ENCODE measurements around the gene RAPGEF3.

Gene RAPGEF3

DNA sequence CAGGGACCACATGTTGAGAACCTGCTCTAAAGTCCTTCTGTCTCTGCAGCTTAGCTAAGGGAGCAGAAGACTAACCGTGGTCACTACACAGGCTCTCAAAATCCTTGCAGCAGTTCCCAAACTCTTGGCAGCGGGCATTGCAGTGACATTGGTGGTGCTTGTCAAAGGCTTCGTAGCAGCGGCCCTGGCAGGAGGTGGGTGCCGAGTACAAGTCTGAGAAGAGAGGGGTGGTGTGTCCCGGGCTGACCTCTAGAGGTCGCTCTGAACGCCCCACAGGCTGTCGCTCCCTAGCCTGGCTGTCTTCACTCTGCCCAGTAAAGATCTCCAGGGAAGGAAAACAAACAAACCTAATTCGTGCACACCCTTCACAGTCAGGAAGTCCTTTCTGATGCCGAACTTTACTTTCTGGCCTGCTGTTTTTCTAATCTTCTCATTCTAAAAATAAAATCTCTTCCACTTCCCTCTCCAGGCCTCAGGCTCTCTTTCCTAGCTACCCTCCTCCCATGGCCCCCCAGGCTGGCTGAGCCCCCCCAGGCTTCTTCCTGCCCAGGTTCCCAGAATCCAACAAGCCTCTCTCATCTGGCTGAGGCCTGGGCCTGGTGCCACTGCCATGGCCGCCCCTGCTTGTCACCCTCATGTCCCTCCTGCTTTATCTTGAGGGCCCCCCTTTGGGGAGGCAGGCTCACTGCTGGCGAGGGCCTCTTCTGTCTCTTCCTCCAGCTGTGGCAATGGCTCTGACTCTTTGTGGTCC is 41.1 kb downstream of the RAPGEF3 start:
- peak in 1 of 2 experiments; percentile 59 for DNase-seq

DNA sequence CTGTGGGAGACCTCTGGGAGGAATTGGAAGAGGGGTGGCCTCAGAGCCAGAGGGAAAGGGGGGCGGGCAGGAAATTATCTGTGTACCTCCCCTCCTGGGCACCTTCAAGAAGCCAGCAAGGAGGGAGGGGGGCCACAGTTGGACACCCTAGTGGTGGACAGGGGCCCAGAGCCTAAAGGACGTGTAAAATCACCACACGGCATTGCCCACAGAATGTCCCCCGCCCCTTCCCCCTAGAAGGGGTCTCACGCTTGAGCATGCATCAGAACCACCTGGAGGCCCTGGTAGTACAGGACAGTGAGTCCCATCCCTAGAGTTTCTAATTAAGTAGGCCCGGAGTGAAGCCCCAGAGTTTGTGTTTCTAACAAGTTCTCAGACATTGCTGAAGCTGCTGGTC is 41.6 kb downstream of the RAPGEF3 start:
- DNase-seq, result no peak

DNA sequence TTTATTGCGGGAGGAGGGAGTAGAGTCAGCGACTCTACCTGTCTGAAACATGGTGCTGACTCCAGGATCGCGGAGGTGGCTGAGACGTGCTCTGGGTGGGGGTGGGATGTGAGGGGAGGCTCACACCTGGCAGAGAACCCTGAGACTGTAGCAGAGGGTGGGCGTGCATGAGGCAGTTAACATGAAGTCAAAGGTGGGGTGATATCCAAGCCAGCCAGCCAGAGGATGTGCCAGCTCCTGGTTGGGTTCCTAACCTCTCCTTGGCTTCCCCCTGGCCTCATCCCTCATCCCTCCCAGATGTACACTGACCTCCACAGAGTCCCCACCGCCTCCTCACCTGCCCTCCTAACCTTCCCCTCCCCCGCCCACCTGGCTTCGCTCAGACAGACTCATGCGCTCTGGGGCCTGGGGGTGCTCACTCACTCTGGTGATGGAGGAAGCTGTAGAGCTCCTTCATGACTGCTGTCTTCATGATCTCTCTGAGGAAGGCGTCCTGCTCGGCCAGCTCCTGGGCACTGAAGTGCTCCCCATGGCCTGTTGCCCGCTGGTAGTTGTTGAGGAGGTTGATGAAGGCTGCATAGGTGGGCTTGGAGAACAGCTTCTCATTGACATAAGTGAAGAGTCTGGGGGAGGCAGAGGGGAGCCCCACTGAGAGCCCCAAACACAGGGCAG is 42.7 kb downstream of the RAPGEF3 start:
- DNase-seq, result no peak

DNA sequence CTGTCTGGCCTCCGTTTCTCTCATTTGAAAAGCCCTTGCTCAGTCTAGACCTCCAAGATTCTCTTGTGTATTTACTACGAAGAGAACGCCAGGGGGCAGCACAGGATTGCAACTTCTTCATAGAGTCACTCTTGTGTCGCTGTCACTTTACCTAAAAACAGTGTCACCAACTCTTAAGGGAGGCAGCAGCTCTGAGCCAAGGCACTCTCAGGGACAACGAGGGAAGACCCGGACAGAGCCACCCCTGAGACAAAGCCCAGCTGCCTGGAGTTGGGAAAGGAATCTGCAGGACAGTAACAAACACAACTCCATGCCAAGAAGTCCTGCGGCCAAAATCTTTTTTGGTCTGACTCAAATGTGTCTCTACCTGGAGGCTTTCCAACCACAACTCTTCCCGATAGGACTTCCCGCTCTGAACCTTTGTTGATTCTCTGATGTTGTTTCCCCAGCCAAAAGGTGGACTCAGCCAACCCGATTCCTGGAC is 43.2 kb downstream of the RAPGEF3 start:
- peak; percentile 25 to 65 for DNase-seq

DNA sequence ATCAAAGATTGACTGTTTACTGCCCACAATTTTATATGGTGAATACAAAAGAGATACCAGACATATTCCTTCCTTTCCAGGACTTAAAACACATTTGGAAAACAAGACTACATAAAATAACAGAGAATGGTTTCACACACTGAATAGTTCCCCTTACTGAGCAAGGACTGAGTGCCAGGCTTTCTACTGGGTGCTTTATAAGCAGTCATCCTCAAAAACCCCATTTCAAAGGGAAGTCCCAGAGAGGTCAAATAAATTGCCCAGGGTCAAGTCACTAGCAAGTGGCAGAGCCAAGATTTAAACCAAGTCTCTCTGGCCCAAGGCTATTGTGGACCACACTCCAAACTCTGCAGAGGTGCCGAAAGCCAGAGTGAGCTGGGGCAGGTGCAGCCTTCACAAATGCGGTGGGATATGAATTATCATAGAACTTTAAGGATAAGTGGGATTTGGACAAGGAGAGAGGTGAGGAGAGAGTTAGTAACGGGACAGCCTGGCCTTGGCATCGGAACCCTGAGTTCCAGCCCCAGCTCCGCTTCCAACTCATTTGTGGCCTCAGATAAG is 43.8 kb downstream of the RAPGEF3 start:
- no peak for DNase-seq

DNA sequence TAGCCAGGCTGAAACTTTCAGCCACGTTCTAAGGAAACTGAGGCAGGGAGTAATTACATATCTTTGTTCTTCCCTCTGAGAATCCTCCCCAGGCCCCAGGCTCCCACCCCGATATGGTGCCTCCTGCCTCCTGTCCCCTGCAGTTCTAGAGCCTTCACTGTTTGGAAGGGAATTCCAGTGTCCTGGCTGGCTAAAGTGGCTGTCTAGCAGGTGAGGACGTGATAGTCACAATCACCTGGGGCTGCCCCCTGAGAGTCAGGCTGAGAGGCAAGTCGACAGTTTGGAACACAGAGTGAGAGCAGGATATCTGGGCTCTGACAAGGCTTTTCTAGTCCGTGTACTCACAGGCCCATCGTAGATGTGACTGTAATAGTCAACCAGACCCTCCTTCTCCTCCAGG is 46.5 kb downstream of the RAPGEF3 start:
- no peak for DNase-seq

DNA sequence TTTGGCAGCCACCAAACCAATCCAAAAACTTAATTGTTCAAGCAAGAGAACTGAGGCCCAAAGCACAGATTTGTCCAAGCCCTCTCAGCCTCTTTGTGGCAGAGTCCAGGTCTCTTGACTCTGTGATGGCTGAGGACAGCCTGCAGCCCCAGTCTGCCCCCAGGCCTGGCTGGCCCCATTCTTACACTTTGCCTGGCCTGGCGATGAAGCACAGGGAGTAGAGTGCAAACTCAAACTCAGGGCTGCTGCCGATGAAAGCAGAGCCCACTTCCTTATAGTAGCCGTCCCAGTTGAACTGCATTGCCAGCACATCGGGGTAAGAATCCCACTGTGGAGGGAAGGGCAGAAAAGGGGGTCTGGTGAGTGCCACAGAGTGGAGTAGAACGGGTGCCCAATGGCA is 47.2 kb downstream of the RAPGEF3 start:
- DNase-seq, result no peak

DNA sequence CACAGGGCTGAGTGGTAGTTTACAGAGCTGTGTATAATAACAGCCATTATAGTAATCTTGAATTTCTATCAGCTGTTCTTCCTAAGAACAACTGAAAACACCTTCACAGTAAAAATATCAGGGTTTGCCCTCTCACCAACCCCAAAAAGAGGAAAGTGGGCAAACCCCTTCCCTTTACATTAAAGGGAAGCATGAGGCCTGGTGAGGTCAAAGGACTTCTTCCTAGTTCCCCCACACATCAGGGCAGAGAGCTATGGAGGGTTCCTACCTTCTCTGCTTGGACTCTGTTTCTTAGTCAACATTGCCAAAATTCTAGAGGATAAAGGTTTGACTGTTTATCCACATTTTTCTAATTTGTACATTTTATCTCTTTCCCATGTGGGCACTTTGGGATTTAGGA is 48.4 kb downstream of the RAPGEF3 start:
- no peak for DNase-seq

DNA sequence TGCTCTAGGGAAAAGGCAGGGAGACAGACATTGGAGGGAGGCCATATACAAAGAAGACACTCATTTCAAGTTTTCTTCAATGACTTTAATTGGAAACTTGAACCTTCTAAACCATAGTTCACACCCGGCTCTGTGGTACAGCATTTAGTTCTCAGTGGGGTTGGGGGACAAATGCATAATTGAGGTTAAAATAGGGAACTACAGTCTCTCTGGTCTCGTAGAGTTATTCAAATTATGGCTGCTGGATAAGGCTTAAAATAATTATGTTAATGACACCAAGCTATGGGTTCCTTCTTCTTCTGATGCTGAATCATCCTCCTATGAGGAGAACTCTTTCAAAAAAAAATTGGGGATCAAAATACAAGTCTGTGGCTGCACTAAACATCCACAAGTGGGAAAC is 49.0 kb downstream of the RAPGEF3 start:
- DNase-seq, result no peak

DNA sequence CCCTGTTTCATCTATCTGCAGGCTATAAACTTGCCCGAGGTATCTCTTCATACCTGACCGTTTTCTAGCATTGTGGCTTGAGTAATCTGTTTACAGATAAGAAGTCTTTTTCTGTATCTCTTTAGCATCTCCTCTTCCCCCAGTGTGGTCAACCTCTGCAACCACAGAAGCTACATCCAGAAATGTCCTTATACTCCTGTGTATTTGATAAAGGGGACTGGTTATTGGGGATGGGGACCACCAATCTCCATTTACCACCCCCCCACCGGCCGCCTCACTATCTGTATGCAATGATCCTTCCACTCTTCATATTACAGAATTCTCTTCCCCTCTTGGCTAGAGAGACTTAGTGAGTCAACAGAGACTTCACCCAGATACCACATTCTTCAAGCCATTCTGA is 49.4 kb downstream of the RAPGEF3 start:
- no peak for DNase-seq

DNA sequence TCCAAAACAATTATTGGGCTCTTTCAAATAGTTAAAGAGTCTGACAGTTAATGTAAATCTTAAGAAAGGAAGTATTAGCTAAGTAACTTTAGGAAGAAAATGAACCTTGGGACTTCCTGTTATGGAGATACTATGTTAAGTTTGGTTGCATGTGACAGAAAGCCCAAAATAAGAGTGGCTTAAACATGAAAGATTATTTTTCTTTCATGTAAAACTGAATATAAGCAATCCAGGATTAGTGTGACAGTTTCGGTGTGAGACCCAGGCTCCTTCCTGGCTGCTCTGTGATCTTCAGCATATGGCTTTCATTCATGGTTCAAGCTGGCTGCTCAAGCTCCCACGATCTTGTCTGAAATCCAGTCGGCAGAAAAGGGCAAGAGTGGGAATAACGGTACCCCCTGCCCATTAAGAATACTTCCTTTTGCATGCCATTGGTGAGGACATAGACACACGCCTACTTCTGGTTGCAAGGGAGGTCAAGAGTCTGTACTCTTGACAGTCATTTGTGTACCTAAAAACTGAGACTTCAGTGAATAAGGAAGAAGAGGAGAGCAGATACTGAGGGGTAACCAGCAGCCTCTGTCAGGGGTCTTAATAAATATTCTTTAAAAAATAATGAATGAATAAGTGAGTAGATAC is 50.7 kb downstream of the RAPGEF3 start:
- DNase-seq, result no peak

DNA sequence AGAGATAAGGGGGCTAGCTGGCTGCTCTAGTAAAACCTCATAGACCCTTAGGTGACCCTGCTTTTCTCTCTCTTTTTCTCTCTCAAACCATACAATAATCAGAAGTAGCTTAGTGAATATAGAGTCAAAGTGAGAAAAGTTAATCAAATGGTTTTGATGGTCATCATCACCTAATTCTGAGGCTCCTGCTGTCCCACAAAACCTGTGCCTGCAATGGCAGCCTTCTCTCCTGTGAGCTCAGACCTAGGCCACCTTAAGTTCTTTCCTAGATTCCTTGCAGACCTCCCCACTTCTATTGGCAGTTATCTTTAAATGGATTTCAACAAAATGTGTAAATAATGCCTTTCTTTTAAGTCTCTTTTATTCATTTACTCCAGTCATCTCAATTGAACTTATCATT is 51.3 kb downstream of the RAPGEF3 start:
- DNase-seq, result no peak

DNA sequence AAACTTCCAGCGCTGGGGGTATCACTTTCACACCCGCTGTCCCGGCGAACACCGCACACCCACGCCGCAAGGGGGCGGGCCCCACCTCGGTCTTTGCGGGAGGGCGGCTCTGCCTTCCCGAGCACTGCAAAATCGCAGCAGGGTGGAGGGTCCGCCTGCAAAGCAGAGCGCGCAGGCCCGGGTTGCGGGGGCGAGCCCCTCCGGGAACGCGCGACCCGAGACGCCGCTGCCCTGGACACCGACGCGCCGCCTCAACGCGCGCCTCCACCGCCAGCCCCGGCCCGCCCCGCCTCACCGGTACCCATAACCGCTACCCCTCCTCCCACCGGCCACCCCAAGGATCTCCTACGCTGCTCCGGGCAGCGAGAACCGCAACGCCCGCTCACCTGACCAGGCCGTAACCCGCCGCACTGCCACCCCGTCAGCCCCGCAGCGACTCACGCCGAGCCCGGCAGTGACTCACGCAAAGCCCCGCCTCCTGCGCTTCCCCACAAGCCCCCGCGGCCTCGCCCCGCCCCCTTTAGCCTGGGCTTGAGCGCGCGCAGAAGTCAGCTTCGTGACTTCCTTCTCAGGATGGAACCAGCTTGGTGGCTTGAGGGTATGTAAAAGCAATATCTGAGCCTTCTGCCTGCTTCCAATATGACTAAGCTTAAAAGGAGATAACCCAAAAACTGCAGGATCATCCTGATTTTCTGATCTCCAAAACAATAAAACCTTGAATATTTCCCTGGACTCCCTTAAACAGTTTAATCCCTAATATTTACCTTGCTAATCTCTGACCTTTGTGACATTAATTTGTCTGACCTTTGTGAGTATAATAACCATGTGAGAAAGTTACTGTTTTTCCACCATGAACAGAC is 52.9 kb downstream of the RAPGEF3 start, which contains the start of gene RPAP3:
RPAP3 (minus strand) TSS at position 465 of the 860 bp plus-strand sequence. CDS start 3,190 bp downstream, outside the sequence.
- peak; percentile 87 to 90 for DNase-seq

DNA sequence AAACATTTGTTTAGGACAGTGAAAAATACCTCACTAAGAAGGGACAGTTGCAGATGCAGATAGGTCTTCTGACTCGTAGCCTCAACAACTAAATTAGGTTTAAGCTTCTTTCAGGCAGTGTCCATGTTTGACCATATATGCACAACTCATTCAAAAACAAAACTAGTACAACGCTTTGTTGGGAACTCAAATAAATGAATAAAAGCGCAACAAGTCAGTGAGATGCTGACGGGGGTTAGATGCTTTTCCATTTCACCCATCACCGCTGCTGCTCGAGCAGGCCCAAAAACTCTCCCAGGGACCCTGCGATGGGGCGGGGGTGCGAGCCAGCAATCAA is 53.5 kb downstream of the RAPGEF3 start:
- DNase-seq, result no peak

DNA sequence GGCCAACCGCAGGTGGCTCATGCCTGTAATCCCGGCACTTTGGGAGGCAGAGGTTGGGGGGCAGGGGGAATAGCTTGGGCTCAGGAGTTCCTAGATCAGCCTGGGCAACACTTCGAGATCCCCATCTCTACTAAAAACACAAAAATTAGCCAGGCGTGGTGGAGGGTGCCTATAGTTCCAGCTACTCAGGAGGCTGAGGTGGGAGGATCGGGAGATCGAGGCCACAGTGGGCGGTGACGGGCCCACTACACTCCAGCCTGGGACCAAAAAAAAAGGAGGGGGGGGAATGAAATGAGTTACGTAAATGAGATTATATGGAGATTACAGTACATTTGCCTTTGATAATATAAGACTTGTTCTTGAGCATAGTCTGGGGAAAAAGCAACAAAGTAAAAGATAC is 54.0 kb downstream of the RAPGEF3 start:
- no peak for DNase-seq

DNA sequence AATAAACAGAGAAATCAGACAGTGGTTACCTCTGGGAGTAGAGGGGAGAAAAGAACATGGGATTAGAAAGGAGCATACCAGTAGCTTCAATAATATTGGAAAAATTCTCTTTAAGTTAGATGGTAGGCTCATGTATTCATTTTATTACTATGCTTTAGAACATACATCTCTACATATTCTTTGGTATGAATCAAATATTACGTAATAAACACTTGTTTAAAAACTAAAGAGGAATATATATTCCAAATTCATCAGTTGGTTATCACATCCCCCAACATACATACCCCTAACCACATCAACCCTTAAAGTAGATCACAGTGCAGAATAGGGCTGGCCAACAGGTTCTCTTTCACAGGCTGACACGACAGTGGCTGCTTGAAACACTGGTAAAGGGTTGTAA is 58.4 kb downstream of the RAPGEF3 start:
- no peak for DNase-seq

DNA sequence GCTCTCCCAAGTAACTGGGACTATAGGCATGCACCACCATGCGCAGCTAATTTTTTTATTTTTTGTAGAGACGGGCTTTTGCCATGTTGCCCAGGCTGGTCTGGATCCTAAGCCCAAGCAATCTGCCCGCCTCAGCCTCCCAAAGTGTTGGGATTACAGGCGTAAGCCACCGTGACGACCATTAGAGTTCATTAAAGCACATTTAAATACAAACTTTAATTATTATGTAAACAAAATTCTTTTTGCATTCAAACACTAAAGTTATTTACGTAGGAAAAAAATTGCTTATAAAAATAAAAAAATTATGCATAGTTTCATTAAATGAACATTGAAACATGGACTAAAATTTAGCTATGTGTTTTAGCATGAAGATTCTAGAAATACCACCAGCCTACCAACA is 60.0 kb downstream of the RAPGEF3 start:
- no peak for DNase-seq

DNA sequence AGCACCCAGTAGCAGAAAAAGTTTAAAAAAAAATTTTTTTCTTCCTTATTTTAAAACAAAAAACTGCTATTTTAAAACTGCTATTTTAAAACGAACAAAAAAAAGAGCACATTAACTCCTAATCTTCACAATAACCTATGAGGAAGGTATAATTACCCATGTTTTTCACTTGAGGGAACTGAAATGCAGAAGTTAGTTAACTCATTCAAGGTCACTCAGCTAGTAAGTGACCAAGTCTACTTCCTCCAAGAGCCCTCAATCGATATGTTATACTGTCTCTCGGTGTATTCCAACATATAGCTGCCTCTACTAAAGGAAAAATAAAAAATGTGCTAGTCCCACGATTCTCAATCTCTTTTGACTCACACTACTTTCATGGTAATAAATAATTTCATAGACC is 60.6 kb downstream of the RAPGEF3 start:
- DNase-seq, result no peak

DNA sequence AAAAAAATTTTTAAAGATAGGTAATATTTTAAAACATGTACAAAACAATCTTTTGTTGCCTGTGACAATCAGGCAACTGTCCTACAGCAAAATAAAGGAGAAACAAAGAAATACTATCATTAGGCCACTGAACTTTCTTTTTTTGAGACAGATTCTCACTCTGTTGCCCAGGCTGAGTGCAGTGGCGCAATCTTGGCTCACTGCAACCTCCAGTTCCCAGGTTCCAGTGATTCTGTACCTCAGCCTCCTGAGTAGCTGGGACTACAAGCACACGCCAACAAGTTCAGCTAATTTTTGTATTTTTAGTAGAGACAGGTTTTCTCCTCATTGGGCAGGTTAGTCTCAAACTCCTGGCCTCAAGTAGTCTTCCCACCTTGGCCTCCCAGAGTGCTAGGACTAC is 69.5 kb downstream of the RAPGEF3 start:
- DNase-seq, result no peak

DNA sequence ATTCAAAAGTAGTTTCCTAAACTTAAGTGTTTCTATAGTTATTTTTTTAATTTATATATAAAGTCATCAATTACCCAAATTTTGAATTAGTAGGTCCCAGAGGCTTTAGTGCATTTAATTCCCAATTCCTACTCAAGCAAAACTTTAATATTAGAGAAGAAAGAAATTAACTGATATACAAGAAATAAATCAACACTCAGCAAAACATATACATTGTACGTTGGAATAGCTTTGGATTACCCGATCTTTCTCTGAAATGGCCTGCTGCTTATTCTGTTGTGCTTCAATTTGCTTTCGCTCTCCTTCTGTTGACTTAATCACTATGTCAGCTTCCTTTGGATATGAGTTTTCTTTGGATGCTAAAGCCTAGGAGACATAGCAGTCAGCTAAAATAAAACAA is 71.0 kb downstream of the RAPGEF3 start:
- DNase-seq, result no peak

DNA sequence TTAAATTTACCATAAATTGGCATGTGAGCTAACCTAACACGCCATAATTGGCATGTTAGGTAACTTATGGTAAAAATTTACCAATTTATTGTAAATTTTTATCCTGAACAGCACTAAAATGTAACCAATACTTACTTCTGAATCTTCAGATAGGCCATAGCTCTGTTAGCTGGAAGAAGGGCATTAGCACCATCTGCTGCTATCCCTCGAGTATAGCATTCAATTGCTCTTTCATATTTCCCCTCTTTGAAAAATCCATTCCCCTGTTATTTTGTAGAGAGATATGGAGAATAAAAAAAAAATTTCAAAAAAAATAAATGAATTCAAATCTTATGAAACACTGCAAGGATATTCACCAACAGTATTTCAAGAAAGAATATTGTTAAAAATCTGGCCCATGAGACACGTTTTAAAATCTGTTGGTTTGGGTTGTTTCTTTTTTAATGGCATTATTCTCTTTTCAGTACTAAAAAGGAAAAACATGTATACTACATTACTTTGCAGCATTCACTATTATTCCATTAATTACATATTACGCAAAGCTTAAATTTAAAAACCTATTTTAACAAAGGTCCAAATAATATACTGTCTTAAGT is 71.9 kb downstream of the RAPGEF3 start:
- DNase-seq, result peak in 1 of 2 experiments; percentile 61
